IPS-11a (cell line): ENCODE data around the gene MYEOV.

Experiments
- H3K4me3 ChIP-seq: one replicate; pipeline ENCODE4 v1.5.1; 2013; ENCODE audit warnings: low read depth, low read length, control low read depth

Gene MYEOV

GRCh38 chr11:69286374-69287371, 7.3 kb upstream of the MYEOV start:
- H3K4me3 ChIP-seq: no peak overlapping the region

GRCh38 chr11:69287968-69288882, 5.7 kb upstream of the MYEOV start:
- no peak overlapping the region for H3K4me3 ChIP-seq

GRCh38 chr11:69288883-69289242, 5.1 kb upstream of the MYEOV start:
- no peak overlapping the region for H3K4me3 ChIP-seq

GRCh38 chr11:69290806-69291205, 3.1 kb upstream of the MYEOV start:
- no peak overlapping the region for H3K4me3 ChIP-seq

GRCh38 chr11:69291459-69292110, 2.4 kb upstream of the MYEOV start:
- no peak overlapping the region for H3K4me3 ChIP-seq

- no peak overlapping the region for H3K4me3 ChIP-seq
Observed at GRCh38 chr11:69292221-69292648, 1.7 kb upstream of the MYEOV start.

- no peak overlapping the region for H3K4me3 ChIP-seq
Observed at GRCh38 chr11:69293087-69293486, 868 bp upstream of the MYEOV start.

GRCh38 chr11:69294571-69295078, 670 bp downstream of the MYEOV start:
- no peak overlapping the region for H3K4me3 ChIP-seq

GRCh38 chr11:69295079-69295994, 1.4 kb downstream of the MYEOV start:
- no peak overlapping the region for H3K4me3 ChIP-seq

- H3K4me3 ChIP-seq: no peak overlapping the region
Observed at GRCh38 chr11:69295995-69296889, 2.3 kb downstream of the MYEOV start.

- H3K4me3 ChIP-seq: no peak overlapping the region
Observed at GRCh38 chr11:69296890-69297786, 3.2 kb downstream of the MYEOV start.

GRCh38 chr11:69297787-69298266, 3.9 kb downstream of the MYEOV start:
- H3K4me3 ChIP-seq: no peak overlapping the region

- no peak overlapping the region for H3K4me3 ChIP-seq
Observed at GRCh38 chr11:69298267-69299022, 4.5 kb downstream of the MYEOV start.

- no peak overlapping the region for H3K4me3 ChIP-seq
Observed at GRCh38 chr11:69299023-69299461, 5.1 kb downstream of the MYEOV start.

- no peak overlapping the region for H3K4me3 ChIP-seq
Observed at GRCh38 chr11:69299572-69299971, 5.6 kb downstream of the MYEOV start.

GRCh38 chr11:69300120-69301060, 6.4 kb downstream of the MYEOV start:
- H3K4me3 ChIP-seq: no peak overlapping the region
